Mesendoderm (in vitro differentiated cells): Measurements from ENCODE around the gene TMEM219.

Experiments used
- DNase-seq: peaks from one replicate; pipeline ENCODE4 v3.0.0; 2013
- H2AK5ac ChIP-seq: 2 replicates; pipeline ENCODE4 v1.6.1; 2013; ENCODE audit warnings: low read length, inconsistent platforms
- H2BK120ac ChIP-seq: 2 replicates; pipeline ENCODE4 v1.6.1; 2013; ENCODE audit warnings: low read depth, mild to moderate bottlenecking, low read length, moderate library complexity, mixed read lengths
- H2BK15ac ChIP-seq: replicated peaks from 2 replicates; pipeline ENCODE4 v1.6.1; 2013; ENCODE audit warnings: low read depth, mild to moderate bottlenecking, moderate library complexity
- H2BK5ac ChIP-seq: 2 replicates; pipeline ENCODE4 v1.6.1; 2013; ENCODE audit warnings: low read length, inconsistent platforms
- H3K18ac ChIP-seq: 2 replicates; pipeline ENCODE4 v1.6.1; 2013; ENCODE audit warnings: mild to moderate bottlenecking, low read length, mixed read lengths
- H3K23ac ChIP-seq: one replicate; pipeline ENCODE4 v1.6.1; 2013; ENCODE audit warnings: low read length
- H3K27ac ChIP-seq: 2 replicates; pipeline ENCODE4 v1.5.1; 2013; ENCODE audit warnings: low read depth, mild to moderate bottlenecking, inconsistent platforms, low read length, moderate library complexity
- H3K27me3 ChIP-seq: 2 replicates; pipeline ENCODE4 v1.6.1; 2013; ENCODE audit warnings: low read length, control low read depth, mild to moderate bottlenecking, inconsistent platforms; ENCODE audit not compliant: insufficient read depth, poor library complexity
- H3K36me3 ChIP-seq: 2 replicates; pipeline ENCODE4 v1.6.1; 2013; ENCODE audit warnings: low read length, inconsistent platforms; ENCODE audit not compliant: control insufficient read depth, insufficient read depth
- H3K4ac ChIP-seq: one replicate; pipeline ENCODE4 v1.6.1; 2013; ENCODE audit warnings: low read depth, mild to moderate bottlenecking, low read length, moderate library complexity
- H3K4me1 ChIP-seq: 2 replicates; pipeline ENCODE4 v1.6.1; 2013; ENCODE audit warnings: low read depth, low read length, inconsistent platforms; ENCODE audit not compliant: control insufficient read depth
- H3K4me2 ChIP-seq: 2 replicates; pipeline ENCODE4 v1.6.1; 2013; ENCODE audit warnings: low read length
- H3K4me3 ChIP-seq: 2 replicates; pipeline ENCODE4 v1.5.1; 2013; ENCODE audit warnings: mild to moderate bottlenecking, low read length
- H3K56ac ChIP-seq: one replicate; pipeline ENCODE4 v1.6.1; 2013; ENCODE audit warnings: low read length
- H3K79me1 ChIP-seq: 2 replicates; pipeline ENCODE4 v1.6.1; 2013; ENCODE audit warnings: low read length, inconsistent platforms
- H3K79me2 ChIP-seq: 2 replicates; pipeline ENCODE4 v1.6.1; 2013; ENCODE audit warnings: mild to moderate bottlenecking, low read length; ENCODE audit not compliant: control insufficient read depth, insufficient read depth
- H3K9ac ChIP-seq: 2 replicates; pipeline ENCODE4 v1.6.1; 2013; ENCODE audit warnings: low read length, inconsistent platforms
- H4K5ac ChIP-seq: one replicate; pipeline ENCODE4 v1.6.1; 2013; ENCODE audit warnings: low read length
- H4K8ac ChIP-seq: one replicate; pipeline ENCODE4 v1.6.1; 2013; ENCODE audit warnings: low read depth, mild to moderate bottlenecking, control low read depth, low read length, moderate library complexity
- WGBS: extraction: QIAGEN DNeasy Blood & Tissue Kit; methylation state at CpG from one replicate; pipeline ENCODE4 v1.1.7; 2013; ENCODE audit warnings: low lambda C conversion rate, missing lambda C conversion rate; ENCODE audit not compliant: insufficient coverage; ENCODE audit errors: extremely low coverage; 5-methylcytosine and 5-hydroxymethylcytosine counted together

The TMEM219 gene

GRCh38 chr16:29993191-29993902 lies 31.5 kb downstream of the TMEM219 start:
- H3K23ac ChIP-seq = no peak overlapping the region
- H3K79me2 ChIP-seq = peaks cover 3% of the 10 kb centered on the region
- no peak overlapping the region for H3K4me2 ChIP-seq
- no peak overlapping the region for H3K4me3 ChIP-seq
- no peak overlapping the region for H3K9ac ChIP-seq
- H3K36me3 ChIP-seq = peaks cover 6% of the 10 kb centered on the region
- H3K79me1 ChIP-seq = peaks cover 4% of the 10 kb centered on the region
- H2BK15ac ChIP-seq = no peak overlapping the region
- H2BK5ac ChIP-seq = no peak overlapping the region
- H2AK5ac ChIP-seq = no peak overlapping the region
- no peak overlapping the region for H3K4ac ChIP-seq
- H3K27ac ChIP-seq = no peak overlapping the region
- no peak overlapping the region for H2BK120ac ChIP-seq
- H3K27me3 ChIP-seq = no peaks in the 10 kb centered on the region
- peaks cover 2% of the 10 kb centered on the region for H3K4me1 ChIP-seq
- no CpG with 5 or more reads among the region's 25 CpGs for WGBS
- no peak overlapping the region for H4K8ac ChIP-seq
- H3K56ac ChIP-seq = no peak overlapping the region
- no peak overlapping the region for H3K18ac ChIP-seq
- H4K5ac ChIP-seq = no peak overlapping the region
- DNase-seq = no peak

DNA sequence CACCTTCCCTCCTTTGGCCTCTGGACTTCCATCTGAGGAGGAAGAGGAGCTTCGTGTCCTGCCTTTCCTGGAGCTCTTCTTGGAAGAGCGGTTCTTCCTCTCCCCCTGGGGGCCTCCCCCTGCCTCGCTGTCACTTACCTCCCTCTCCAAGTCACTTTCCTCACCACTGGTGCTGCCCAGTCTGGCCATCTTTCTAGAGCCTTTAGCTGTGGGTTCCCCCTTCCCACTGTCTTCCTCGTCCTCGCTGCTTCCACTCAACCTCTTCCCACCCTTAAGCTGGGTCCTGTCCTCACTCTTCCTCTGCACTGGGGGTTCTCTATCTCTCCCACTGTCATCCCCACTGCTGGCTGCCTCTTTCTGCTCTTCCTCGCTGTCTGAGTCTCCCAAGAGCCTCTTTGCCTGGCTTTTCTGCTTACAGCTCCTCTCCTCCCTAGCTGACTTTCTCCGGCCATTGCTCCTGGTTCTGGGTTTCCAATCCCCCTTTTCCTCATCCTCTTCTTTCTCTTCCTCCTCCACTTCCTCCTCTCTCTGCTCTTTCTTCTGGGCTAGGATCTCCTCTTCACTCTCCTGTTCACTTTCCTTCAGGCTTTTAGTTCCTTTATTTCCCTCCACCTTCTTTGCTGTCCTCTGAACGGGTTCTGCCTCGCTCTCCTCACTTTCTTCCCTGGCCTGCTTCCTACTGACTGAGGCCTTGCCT lies 32.2 kb downstream of the TMEM219 start:
- no CpG with 5 or more reads among the region's 9 CpGs for WGBS
- Histone ChIP-seq H3K23ac (no peak overlapping the region), H4K5ac (no peak overlapping the region), H3K4me3 (no peak overlapping the region), H3K9ac (peak overlapping the region; percentile 99), H3K27me3 (no peaks in the 10 kb centered on the region), H3K4me1 (peaks cover 2% of the 10 kb centered on the region), H2BK5ac (no peak overlapping the region), H4K8ac (no peak overlapping the region), H3K79me1 (peaks cover 4% of the 10 kb centered on the region), H3K27ac (no peak overlapping the region), H2AK5ac (no peak overlapping the region), H2BK15ac (no peak overlapping the region), H3K36me3 (peaks cover 5% of the 10 kb centered on the region), H3K4me2 (no peak overlapping the region), H3K56ac (peak overlapping the region; percentile 99), H3K18ac (no peak overlapping the region), H2BK120ac (no peak overlapping the region), H3K79me2 (peaks cover 3% of the 10 kb centered on the region), H3K4ac (no peak overlapping the region)
- DNase-seq = no peak

DNA sequence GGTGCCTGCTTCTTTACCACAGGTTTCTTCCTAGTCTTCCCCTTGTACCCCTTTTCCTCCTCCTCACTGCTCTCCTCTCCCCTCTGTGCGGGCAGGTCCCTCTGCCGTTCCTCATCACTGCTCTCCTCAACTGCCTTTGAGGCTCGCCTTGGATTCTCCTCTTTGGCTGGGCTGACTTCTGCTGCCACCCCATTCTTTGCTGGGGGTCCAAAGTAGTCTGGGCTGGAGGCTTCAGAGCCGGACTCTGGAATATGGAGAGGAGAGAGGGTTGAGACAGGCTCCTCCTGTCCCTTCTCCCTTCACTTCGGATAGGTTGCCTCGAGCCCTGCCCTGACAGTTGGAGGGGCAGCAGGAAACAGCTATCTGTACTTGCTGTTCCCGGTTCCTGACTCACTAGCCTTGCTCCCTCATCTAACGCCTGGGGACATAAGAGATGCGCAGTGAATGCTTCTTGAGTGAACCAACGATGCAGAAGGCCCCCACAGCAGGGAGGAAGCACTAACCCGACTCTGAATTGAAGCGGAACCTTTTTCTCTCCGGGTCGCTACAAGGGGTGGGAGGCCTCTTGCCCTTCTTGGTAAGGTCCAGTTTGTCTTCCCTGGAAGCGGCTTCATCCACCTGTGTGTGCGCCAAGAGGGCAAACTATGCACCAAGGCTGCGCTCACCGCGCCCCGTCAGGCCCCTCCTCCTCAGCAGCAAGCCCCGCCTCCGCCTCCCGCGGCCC lies 32.9 kb downstream of the TMEM219 start:
- H3K27me3 ChIP-seq = no peaks in the 10 kb centered on the region
- peaks cover 4% of the 10 kb centered on the region for H3K36me3 ChIP-seq
- DNase-seq = peak; percentile 69

DNA sequence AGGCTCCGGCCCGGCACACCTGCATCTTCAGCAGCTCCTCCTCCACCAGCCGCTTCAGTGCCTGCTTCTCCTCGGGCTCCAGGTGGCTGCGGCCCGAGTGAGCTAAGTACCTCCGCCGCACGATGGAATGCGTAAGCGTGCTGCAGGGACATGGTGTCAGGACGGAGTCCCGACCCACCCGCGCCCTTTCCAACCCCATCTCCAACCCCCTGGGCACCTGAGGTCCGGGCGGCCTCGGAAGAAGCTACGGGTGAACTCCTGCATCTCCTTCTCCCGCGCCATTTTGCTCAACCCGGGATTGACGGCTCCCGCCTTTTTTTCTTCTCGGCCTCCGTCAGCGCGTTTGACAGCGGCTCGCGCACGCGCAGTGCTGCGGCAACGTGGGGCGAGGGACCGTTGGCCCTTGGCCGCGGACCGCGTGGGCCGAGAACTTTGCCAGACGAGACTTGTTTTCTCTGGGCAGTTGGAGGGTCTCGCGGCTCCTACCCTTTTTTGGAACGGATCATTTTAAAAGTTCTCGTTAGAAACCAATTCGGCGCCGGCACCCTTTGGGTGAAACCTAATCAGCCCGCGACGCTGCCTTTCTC lies 33.5 kb downstream of the TMEM219 start, which contains the start of gene HIRIP3:
HIRIP3 (minus strand) TSS at position 294 of the 587 bp plus-strand sequence; CDS start at position 282, 12 bp downstream.
- Histone ChIP-seq H3K23ac (peak within 1 kb of the TSS; percentile 1), H3K27ac (peak within 1 kb of the TSS; percentile 39), H3K9ac (peak within 1 kb of the TSS; percentile 99), H2BK5ac (peak within 1 kb of the TSS; percentile 95), H4K5ac (no peak within 1 kb of the TSS), H3K27me3 (no peaks in the 10 kb centered on the region), H2BK120ac (no peak within 1 kb of the TSS), H3K4me3 (peak within 1 kb of the TSS; percentile 95), H4K8ac (no peak within 1 kb of the TSS), H3K4me1 (peaks cover 2% of the 10 kb centered on the region), H3K36me3 (peaks cover 4% of the 10 kb centered on the region), H3K79me2 (peaks cover 3% of the 10 kb centered on the region), H3K4ac (peak within 1 kb of the TSS; percentile 89), H3K18ac (peak within 1 kb of the TSS; percentile 62), H2BK15ac (no peak within 1 kb of the TSS), H3K4me2 (peak within 1 kb of the TSS; percentile 99), H3K79me1 (peaks cover 5% of the 10 kb centered on the region), H3K56ac (peak within 1 kb of the TSS; percentile 99), H2AK5ac (no peak within 1 kb of the TSS)
- no CpG with 5 or more reads among the region's 53 CpGs for WGBS
- peak; percentile 91 for DNase-seq

More for the DNA sequence above, 32.9 kb downstream of the TMEM219 start:
- H3K79me1 ChIP-seq = peaks cover 5% of the 10 kb centered on the region
- H4K8ac ChIP-seq = no peak overlapping the region
- peaks cover 3% of the 10 kb centered on the region for H3K79me2 ChIP-seq
- H3K27ac ChIP-seq = no peak overlapping the region
- H4K5ac ChIP-seq = no peak overlapping the region
- no peak overlapping the region for H2BK120ac ChIP-seq
- H3K4me3 ChIP-seq = no peak overlapping the region
- H3K9ac ChIP-seq = peak overlapping the region; percentile 99
- no CpG with 5 or more reads among the region's 24 CpGs for WGBS
- no peak overlapping the region for H2BK5ac ChIP-seq
- H3K4me2 ChIP-seq = peak overlapping the region; percentile 99
- no peak overlapping the region for H3K23ac ChIP-seq
- H3K56ac ChIP-seq = peak overlapping the region; percentile 99
- H3K4me1 ChIP-seq = peaks cover 2% of the 10 kb centered on the region
- H2BK15ac ChIP-seq = no peak overlapping the region
- H3K18ac ChIP-seq = no peak overlapping the region
- no peak overlapping the region for H3K4ac ChIP-seq
- H2AK5ac ChIP-seq = no peak overlapping the region

- H4K8ac ChIP-seq = no peak within 1 kb of the TSS
- peak within 1 kb of the TSS; percentile 95 for H3K4me3 ChIP-seq
- DNase-seq = peak; percentile 98
- peak within 1 kb of the TSS; percentile 99 for H3K9ac ChIP-seq
- H3K27ac ChIP-seq = peak within 1 kb of the TSS; percentile 39
- H3K56ac ChIP-seq = peak within 1 kb of the TSS; percentile 99
- H4K5ac ChIP-seq = no peak within 1 kb of the TSS
- peak within 1 kb of the TSS; percentile 89 for H3K4ac ChIP-seq
- peak within 1 kb of the TSS; percentile 99 for H3K4me2 ChIP-seq
- WGBS = no CpG with 5 or more reads among the region's 65 CpGs
- peaks cover 3% of the 10 kb centered on the region for H3K79me2 ChIP-seq
- H3K23ac ChIP-seq = peak within 1 kb of the TSS; percentile 1
- no peak within 1 kb of the TSS for H2BK15ac ChIP-seq
- H3K36me3 ChIP-seq = peaks cover 2% of the 10 kb centered on the region
- H2BK120ac ChIP-seq = no peak within 1 kb of the TSS
- H3K18ac ChIP-seq = peak within 1 kb of the TSS; percentile 62
- peaks cover 2% of the 10 kb centered on the region for H3K4me1 ChIP-seq
- peak within 1 kb of the TSS; percentile 95 for H2BK5ac ChIP-seq
- peak within 1 kb of the TSS; percentile 22 for H2AK5ac ChIP-seq
- H3K79me1 ChIP-seq = peaks cover 5% of the 10 kb centered on the region
- H3K27me3 ChIP-seq = no peaks in the 10 kb centered on the region
These were observed 34.3 kb downstream of the TMEM219 start, which contains the start of gene INO80E for GRCh38 chr16:29995911-29996765. Gene INO80E (plus strand): TSS chr16:29996241. CDS start chr16:29996311, 70 bp downstream.
